Islet of Langerhans (tissue), 1 donor: ENCODE results near the gene PRKCH.
A peak's percentile ranks its signal among the peaks of the same experiment; 100 is the strongest.

ENCODE experiments used
- FAIRE-seq: peaks from one replicate; lab custom pipeline; 2011; peaks lifted over from hg19 to GRCh38; lab: Jason Lieb, UNC

Gene PRKCH

DNA sequence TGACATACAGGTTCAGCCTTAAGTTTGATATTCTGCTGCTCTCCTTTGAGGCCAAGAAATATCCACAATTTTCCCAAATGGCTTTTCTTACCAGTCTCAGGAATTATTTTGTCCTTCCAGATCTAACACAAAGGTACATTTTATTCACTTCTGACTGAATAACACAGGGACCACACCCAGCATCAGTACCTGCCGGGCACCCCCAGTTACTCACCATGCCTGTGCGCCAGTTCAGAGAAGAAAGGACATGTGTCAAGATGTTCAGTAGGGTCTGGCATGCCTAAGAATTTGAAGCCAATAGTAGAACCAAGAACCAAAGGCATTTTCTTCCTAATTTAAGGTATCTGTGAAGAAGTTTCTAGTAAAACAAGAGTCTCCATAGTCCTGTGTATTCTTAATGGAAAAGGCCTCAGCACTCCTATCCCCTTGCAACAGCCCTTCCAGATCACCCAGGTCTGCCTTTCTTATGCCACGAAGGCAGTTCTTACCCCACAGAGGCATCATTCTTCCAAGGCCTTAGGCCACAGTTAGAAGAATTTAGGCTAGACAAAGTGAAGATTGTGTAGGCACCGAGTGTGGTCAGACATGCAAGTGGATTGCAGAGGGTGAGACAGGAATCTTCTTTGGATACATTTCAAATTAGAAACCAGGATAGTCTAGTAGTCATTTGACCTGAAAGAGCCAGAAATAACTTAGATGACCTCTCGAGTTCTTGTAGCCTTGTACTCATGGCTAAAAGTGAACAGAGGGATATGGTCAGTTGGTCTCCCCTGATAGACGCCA is 233.9 kb downstream of the PRKCH start:
- FAIRE-seq: no peak

DNA sequence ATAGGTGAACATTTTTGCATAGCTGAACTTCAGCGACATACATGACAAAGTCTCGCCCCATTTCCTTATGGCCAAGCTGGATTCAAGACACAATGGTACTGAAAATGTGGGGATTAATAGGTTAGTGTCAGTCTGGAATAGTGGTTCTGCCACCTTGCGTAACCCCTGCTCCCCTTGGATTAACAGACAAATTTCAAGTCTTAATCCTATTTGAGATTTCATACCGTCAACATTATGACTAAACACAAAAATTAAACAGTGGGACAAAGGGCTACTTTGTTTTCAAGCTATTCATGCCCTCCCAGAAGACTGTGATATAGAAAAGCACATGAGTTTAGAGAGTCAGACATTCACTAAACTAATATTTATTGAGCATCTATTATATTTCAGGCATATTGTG is 235.1 kb downstream of the PRKCH start:
- FAIRE-seq: no peak

DNA sequence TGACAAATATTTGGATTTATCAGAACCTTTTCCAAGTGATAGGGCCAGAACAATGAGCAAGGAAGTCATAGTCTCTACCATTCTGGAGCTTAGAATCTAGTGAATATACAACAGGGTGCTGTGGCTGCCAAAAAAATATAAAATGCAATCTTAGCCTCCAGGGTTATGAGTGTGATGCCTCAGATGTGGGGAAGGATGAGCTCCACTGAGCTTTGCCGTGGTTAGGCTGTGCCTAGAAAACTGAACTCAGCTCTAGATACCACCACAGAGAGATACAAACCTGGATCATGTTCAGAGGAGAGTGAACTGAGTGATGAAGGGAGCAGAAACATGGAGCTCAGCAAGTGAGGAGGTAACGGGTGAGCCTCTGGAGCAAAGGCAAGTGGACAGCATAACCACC is 235.9 kb downstream of the PRKCH start:
- FAIRE-seq: no peak

DNA sequence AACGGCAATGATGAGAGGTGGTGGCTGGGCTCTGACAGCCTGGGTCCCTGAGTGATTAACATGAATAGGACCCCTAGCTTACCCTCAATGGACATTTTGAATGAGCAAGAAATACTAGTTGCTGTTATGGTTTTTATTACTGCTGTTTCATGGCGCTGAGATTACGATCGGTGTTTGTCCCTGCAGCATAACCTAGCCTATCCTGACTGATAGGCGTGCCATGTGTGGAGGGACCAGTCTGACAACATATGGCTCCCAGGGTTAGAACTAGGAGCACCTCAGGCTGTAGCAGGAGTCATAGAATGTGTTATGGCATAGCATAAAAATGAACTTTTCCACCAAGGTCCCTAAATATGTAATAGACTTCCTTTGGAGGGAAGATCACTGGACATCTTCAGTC is 236.5 kb downstream of the PRKCH start:
- no peak for FAIRE-seq

DNA sequence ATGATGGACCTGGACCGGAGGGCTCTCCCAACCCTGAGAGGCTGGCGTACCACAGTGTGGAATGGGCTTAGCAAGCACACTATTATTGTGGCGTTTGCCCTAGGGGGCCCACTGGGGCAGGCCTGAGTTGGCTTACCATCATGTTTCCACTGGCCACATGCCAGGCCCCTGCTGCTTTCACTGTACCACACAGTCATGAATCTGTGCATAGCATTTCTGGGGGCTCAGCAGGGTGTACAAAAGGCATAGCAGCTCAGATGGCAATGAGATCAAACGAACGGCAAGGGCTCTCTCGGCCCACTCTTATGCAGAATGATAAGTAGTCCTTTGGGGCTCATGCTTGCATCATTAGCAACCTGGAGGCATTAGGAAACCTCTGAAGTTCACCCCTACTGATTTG is 236.9 kb downstream of the PRKCH start:
- no peak for FAIRE-seq

DNA sequence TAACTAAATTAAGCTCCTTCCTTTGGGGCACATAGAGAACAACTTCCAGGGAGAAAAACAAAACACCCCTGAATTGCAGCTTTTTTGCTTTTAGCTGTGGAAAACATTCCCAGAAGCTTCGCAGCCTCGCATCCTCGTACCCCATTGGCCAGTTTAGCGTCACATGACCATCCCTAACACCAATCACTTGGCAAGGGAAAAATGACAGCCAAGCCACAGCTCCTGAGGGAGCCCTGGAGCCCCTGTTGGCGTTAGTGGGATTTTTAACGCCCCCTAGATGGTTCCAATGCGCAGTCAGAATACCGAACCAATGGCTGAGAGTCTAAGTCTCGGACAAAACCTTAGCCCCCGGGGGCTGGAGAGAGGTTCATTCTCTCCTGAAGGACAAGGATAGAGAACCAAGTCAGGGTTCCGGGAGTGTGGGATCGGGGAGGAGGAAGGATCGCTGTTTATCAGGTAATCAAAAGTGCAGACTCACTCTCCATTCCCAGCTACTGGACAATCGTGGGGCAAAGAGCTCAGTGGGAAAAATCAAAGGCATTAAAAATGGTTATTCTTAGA is 238.3 kb downstream of the PRKCH start:
- no peak for FAIRE-seq

DNA sequence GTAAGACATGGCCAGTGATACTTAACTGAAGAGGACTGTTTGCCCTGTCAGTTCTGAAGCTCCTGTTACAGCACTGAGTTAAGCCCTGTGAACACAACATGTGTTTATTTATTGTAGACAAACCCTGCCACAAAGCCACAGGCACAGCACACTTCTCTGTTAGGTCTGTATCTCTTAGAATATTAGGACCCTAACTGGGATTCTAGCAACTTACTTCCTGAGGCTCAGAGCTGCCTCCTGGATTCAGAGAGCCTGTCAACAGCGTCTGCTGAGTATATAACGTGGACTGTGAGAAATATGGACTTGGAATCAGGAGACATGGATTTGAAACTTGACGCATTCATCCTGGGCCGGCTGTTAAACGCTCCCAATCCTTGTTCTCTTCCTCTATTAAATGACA is 238.9 kb downstream of the PRKCH start:
- no peak for FAIRE-seq

DNA sequence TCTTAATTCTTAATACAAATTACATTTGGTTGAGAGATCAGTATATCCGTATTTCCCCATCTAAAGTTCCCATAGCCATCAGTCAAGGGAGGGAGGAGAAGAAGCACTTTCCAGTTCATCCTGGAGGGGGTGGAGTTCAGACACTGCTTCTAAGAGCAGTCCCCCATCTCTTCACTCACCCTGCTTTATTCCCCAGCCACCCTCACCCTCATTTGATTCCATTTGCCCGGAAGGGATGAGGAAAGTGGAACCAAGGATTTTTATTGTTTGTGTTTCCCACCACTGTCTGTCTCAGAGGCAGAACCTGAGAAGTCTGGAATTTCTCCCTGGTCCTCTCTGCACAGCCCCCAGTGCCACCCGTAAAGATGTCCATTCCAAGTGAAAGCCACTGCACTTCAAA is 239.7 kb downstream of the PRKCH start:
- FAIRE-seq: no peak

DNA sequence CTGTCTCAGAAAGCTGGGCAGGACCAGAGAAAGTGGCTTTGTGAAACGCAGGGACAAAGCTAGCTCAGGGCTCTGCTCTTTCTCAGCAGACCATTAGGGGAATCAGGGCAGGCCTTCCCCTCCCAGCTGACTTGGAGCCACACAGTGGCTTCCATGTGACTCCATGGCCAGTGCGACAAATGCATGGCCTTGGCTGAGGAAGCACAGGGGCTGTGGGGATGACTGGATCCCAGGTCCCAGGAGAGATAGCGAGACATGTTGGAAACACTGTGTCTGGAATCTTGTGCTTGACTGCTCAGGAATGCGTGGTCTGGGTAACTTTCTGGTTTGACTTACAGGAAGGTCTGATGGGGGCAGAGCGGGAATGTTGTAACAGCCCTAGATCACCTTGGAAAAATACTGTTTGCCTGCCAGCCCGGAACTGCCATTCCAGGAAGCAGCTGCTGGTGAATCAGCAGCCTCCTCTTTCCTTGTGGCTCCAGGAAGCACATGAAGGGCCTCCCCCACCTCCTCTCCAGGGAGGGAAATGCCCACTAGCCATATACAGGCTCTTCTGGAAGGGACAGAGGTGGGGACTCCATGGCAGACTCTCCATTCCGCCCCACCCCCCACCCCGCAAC is 240.4 kb downstream of the PRKCH start:
- FAIRE-seq: no peak

DNA sequence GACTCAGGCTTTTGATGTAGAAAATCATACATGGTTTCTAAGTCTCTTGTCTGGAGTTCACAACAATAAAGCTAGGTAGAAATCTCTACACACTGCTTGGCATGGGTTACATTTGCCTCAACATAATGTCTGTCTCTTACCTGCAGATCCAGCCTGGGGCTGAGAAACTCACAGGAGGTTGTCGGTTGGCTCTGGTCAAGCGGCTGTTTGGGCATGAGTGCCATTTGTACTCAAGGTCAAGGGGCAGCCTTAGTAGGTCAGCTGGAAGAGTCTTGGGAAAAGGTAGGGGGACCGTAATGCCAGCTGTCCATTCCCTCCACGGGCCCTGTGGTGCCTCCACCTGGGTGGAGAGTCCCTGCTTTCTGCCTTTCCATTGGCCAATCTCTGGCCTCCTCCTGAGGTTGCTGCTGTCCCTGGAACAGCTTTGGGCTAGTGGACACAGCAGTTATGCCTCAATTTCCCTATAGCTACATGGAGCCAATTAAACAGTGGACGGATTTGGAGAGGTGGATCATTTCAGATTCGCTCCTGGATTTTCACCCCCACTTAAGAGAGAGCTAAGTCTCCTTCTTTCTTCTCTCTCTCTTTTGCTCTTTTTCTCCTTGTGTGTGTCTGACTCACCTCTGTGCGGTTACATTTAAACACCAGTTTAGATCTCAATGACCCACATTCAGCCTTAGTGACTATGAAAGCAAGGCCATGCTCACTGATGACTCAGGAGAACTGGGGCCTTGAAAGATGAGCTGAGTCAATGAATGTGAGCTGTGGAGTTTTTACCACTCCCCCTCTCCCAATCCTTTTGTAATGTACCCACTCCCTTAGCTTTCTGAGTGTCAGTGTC is 241.2 kb downstream of the PRKCH start:
- FAIRE-seq: no peak

DNA sequence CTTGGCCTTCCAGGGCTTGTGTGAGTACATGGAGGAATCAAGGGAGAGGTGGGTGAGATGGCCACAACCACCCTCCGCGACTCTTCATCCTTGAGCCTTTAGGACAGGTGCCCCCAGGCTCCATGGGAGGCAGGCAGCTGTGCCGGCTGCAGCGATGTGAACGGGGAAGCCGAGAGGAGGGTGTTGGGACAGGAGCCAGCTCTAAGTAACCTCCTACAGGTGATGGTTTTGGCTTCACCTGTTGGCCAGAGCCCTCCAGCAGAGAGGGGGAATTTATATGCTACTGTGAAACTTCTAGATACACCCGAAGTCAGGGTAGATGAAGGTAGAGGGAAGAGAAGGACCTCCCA is 241.8 kb downstream of the PRKCH start:
- no peak for FAIRE-seq

DNA sequence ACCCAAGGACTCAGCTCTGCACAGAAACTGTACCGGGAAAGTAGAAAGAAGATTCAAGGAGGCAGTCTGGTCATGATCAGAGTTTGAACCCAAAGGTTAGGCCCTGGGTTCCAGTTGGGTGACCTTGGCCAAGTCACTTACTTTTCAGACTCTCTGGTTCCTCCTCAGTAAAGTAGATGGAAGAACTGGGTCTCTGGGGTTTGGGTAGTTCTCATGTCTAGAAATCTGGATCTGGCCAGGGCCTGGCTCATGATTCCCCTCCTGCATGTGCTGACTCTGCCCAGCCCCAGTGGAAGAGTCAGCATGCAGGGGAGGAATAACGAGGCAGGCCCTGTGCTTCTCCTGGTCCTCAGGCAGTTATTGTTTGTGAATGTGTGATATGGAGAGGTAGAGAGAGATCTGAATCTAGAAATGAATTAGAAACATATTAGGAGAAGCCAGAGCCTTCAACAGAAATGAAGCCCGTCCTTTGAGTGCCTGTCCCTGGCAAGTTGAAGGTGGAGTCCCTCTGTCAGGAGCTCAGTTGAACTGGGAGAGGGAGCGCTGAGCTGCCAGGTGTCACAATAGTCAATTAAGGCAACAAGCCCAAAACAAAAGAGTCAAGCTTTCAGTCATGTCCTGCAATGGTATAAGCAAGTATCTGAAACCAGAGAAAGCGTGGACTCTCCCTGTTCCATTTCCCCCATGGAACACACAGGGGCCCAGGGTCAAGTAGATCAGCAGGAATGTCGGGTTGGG is 242.7 kb downstream of the PRKCH start:
- FAIRE-seq: no peak

DNA sequence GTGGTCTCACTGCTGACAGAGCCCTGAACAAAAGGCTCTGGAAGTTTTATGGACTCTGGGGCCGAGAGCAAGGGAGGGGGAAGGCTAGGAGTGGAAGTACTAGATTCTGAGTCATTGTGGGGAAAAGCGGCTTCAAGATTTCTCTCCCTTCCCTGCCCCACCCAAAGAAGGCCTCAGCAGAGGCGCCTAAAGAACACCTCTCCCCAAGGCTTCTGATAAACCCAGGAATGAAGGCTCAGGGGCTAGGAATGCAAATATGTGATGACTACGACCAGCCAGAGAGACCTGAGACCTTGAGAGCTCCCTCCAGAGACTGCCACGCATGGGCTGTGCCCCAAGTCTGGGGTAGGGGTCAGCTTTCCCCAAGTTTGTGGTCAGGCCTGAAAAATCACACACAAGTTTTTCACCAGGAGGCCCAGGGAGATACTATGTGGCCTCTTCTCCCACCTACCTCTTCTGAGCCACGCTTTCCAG is 243.3 kb downstream of the PRKCH start:
- FAIRE-seq: no peak

DNA sequence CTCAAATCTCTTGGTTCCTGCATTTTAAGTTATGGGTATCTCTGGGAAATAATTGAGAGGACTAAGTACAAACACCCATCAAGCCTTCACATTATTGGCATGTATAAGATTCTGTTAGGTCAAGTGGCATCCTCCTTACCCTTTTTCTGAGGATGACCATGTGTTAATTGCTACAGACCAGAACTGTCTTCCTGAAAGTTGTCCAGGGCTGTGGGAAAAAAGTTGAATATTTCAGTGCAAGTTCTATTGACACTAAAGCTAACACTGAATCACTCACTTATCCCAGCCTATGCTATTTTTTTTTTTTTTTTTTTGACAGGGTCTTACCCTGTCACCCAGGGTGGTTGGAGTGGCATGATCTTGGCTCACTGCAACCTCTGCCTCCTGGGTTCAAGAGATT is 243.8 kb downstream of the PRKCH start:
- FAIRE-seq: no peak

DNA sequence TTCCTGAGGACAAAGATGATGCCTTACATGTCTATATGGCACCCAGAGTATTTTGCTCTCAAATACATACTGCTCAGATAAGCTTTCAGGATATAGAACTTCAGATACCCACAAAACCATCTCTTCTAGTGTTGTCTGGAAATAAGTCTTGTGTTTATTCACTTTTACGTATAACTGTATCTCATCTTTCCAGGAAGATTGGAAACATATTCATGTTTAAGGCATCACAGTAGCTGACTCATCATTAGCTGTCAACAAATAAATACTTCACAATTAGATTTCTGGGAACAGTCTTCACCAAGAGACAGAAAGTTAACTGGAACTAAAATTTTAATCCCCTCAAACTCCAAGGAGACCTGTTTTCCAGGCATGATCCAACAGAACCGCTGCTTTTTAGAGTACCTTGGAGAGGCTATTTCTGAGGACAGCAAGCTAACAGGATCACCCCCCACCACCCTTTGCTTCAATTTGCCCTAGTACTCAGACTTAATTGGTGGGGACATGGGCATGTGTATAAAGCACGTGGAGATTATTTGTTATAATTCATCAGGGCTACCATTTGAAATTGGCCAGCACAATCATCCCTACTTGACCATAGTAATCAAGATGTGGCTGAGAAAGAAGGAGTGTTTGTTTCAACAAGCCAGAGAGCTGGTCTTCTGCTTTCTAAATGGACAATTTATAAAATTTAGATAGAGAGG is 244.6 kb downstream of the PRKCH start:
- FAIRE-seq: peak; percentile 27

DNA sequence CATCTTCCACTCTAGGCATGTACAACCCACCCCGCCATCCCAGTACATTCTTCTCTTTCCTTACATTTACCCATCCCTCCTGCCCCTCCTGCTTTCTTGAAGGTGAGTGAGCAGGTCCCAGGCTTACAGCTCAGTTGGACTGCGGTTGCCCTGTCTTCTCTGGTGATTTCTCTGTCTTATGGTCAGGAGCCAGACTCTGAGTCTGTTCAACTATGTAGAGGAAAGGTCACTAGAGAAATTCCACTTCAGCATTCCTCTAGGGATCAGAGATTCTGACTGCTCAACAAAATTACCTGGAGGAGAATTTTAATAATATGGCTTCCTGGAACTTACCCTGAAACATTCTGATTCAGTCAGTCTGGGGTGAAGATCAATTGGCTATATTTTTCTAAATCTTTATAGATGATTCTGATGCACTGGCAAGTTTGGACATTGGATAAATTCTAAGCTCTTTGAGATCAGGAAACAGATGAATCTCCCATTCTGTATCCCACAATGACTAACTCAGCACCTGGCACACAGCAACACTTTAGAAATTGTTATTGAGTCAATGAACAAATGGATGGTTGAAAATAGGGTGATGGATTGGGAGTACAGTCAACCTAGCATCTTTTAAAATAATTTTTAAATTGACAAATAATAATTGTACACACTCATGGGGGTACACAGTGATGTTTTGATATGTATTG is 245.3 kb downstream of the PRKCH start:
- FAIRE-seq: peak; percentile 24

DNA sequence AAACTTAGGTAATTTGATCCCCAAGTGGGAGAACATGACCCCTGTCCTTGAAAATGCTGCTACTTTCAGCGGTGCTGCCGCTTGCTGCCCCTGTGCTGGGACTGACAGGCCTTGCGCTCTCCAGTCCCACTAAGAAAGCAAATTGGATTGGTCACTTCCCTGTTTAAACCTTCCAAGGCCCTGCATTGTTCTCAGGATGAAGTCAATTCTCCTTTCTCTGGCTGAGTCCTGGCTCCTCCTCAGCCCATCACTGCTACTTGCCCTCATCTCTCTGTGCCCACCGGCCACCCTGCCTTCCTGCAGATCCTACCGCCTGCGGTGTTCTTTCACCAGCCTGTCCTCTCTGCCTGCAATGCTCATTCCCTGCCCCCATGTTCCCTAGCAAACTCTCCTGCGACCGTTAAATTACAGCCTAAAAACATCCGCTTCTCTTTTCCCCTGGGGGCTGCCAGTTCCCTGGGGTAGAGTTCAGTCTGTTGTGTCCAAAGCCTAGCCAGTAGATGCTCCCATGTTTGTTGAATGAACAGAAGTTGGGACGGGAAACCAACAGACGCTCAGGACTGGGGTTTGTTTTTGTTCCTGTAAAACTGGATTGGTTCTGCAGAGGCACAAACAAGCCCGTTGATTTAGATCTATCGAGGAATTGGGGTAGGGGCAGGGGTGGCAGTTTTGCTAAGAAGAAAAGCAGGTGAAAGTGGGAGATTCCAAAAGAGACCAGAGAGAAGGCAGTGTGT is 246.6 kb downstream of the PRKCH start:
- no peak for FAIRE-seq

DNA sequence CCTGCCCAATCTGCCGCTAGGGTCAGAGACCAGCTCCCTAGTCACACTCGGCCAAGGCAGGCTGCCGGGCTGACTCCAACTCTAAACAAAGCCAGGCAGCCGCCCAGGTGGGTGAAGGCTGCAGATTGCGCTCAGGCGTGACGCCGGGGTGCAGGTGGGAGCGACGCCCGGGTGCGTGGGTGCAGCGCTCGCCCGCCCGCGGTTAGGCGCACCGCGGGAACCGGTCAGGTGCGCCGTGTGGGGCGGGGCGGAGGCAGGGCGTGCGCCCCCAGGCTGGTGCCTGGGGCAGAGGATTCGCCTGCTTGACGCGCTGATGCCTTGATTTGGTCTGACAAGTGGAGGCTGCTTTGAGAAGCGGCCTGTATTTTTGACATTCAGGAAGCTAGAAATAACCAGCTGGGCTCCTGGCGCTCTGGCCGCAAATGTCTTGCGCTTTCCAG is 247.2 kb downstream of the PRKCH start:
- no peak for FAIRE-seq

DNA sequence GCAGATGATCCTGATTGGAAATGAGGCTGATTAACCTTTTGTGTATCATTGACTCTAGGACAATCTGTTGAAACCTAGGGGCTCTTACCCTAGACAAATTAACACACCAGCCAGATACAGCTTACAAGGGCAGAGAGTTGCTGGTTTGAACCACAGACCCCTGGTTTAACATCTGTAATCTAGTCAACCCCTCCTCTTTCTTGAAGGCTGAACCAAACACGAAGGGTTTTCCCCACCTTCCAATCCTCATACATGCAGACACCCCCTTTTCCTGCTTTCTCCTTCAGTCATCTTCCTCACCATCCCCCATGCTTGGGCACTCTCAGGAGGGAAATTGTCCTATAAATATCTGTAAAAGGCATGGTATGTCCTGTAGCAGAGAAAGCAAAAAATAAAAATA is 247.9 kb downstream of the PRKCH start:
- no peak for FAIRE-seq
